IMR-90 (cell line): ENCODE data around the gene MON2.

ENCODE experiments used
- CEBPB ChIP-seq: IDR thresholded peaks from 2 replicates; pipeline ENCODE4 v1.6.1; 2012; ENCODE audit warnings: low read depth, low read length, improper control_type of control experiment
- MAFK ChIP-seq: IDR thresholded peaks from 2 replicates; pipeline ENCODE4 v1.6.1; 2012; ENCODE audit warnings: low read depth, low read length, improper control_type of control experiment
- POLR2A ChIP-seq: IDR thresholded peaks from 2 replicates; pipeline ENCODE4 v1.6.1; 2012; ENCODE audit warnings: mild to moderate bottlenecking, low read depth, low read length
- RAD21 ChIP-seq: IDR thresholded peaks from 2 replicates; pipeline ENCODE4 v1.6.1; 2012; ENCODE audit warnings: low read length, improper control_type of control experiment
- RCOR1 ChIP-seq: IDR thresholded peaks from 2 replicates; pipeline ENCODE4 v1.6.1; 2012; ENCODE audit warnings: mild to moderate bottlenecking, low read length, improper control_type of control experiment; ENCODE audit not compliant: insufficient replicate concordance
- TF ChIP-seq, protein P1 (sequence below): conservative IDR thresholded peaks from 2 replicates; pipeline ENCODE4 v1.5.1; 2012; ENCODE audit warnings: mild to moderate bottlenecking, low read depth, low read length, improper control_type of control experiment
- TF ChIP-seq, protein P2 (sequence below): fragments of 150-350 bp; IDR thresholded peaks from 2 replicates; pipeline ENCODE4 v1.6.1; 2017; ENCODE audit warnings: mild to moderate bottlenecking, antibody characterized with exemption, low read length, low read depth

DNA sequence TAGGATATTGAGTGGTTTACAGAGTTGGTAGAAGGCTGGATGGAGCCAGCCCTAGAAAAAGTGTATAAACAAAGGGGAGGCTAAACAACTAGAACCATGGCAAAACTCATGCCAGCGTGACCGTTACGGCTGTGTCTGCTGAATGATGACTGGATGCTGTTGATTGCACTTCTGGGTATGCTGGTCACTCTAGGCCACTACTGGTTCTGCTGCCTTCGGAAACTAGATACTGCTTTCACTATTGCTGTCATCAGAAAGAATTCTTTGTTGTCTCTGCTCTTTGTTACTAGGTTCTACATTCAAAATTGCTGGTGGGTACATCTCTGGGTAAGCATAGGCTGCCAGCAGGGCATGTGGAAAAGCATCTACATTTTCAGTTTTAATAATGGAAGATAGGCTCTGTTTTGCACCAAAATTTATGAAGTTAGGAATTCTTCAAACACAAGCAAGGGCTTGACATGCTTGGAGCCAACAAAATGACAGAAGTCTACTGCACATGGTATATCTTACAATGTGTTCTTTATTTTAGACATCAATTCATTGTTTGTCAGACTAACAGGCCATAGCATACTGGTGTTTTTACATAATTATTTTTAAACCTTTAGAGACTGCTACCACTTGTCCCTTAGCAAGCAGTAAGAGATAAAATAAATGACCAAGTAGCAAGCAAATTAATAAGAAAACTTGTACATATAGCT lies 15.4 kb downstream of the MON2 start:
- TF ChIP-seq POLR2A, result no peak
- TF ChIP-seq RAD21, result no peak
- TF ChIP-seq CEBPB, result no peak
- TF ChIP-seq, protein P1, sequence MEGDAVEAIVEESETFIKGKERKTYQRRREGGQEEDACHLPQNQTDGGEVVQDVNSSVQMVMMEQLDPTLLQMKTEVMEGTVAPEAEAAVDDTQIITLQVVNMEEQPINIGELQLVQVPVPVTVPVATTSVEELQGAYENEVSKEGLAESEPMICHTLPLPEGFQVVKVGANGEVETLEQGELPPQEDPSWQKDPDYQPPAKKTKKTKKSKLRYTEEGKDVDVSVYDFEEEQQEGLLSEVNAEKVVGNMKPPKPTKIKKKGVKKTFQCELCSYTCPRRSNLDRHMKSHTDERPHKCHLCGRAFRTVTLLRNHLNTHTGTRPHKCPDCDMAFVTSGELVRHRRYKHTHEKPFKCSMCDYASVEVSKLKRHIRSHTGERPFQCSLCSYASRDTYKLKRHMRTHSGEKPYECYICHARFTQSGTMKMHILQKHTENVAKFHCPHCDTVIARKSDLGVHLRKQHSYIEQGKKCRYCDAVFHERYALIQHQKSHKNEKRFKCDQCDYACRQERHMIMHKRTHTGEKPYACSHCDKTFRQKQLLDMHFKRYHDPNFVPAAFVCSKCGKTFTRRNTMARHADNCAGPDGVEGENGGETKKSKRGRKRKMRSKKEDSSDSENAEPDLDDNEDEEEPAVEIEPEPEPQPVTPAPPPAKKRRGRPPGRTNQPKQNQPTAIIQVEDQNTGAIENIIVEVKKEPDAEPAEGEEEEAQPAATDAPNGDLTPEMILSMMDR, result no peak
- TF ChIP-seq RCOR1, result no peak
- TF ChIP-seq, protein P2, sequence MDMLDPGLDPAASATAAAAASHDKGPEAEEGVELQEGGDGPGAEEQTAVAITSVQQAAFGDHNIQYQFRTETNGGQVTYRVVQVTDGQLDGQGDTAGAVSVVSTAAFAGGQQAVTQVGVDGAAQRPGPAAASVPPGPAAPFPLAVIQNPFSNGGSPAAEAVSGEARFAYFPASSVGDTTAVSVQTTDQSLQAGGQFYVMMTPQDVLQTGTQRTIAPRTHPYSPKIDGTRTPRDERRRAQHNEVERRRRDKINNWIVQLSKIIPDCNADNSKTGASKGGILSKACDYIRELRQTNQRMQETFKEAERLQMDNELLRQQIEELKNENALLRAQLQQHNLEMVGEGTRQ, result no peak
- no peak for TF ChIP-seq MAFK
